Small intestine (tissue), 7 donors: ENCODE data around the gene NDUFS5. TPM values are rescaled to one million over a fixed set of nuclear protein-coding genes. Genes with fewer than 3 reads are reported as not detected.

Experiments used
- DNase-seq, 2 donors: peaks; one replicate each; pipeline versions ENCODE4 v3.0.0 to v3.0.0-alpha.2; 2013
- FAIRE-seq: peaks from 2 replicates; lab custom pipeline; 2012; peaks lifted over from hg19 to GRCh38; lab: Jason Lieb, UNC
- H3K27ac ChIP-seq, 3 donors: one replicate each; pipeline ENCODE4 v1.5.1; 2013; ENCODE audit warnings: low read length in 2 of 3, mild to moderate bottlenecking in 2 of 3, control low read depth in 1 of 3, inconsistent platforms in 1 of 3, low read depth in 1 of 3, moderate library complexity in 1 of 3
- H3K27me3 ChIP-seq, 3 donors: one replicate each; pipeline ENCODE4 v1.6.1; 2013; ENCODE audit warnings: low read length in 3 of 3, inconsistent platforms in 1 of 3; ENCODE audit not compliant: control insufficient read depth in 3 of 3, insufficient read depth in 3 of 3
- H3K36me3 ChIP-seq, 3 donors: one replicate each; pipeline ENCODE4 v1.6.1; 2013; ENCODE audit warnings: low read length in 3 of 3, inconsistent platforms in 1 of 3, low read depth in 1 of 3, mild to moderate bottlenecking in 1 of 3, moderate library complexity in 1 of 3; ENCODE audit not compliant: control insufficient read depth in 3 of 3, insufficient read depth in 2 of 3
- H3K4me1 ChIP-seq, 3 donors: one replicate each; pipeline ENCODE4 v1.6.1; 2013; ENCODE audit warnings: low read length in 2 of 3, inconsistent platforms in 1 of 3, low read depth in 1 of 3, mild to moderate bottlenecking in 1 of 3, moderate library complexity in 1 of 3; ENCODE audit not compliant: control insufficient read depth in 3 of 3, insufficient read depth in 2 of 3
- H3K4me3 ChIP-seq, 3 donors: one replicate each; pipeline ENCODE4 v1.5.1; 2013; ENCODE audit warnings: low read length in 3 of 3, control low read depth in 1 of 3, inconsistent platforms in 1 of 3, low read depth in 1 of 3, mild to moderate bottlenecking in 1 of 3, moderate library complexity in 1 of 3
- H3K9me3 ChIP-seq, 2 donors: one replicate each; pipeline ENCODE4 v1.6.1; 2013; ENCODE audit warnings: low read depth in 1 of 2, low read length in 1 of 2; ENCODE audit not compliant: control insufficient read depth in 2 of 2, insufficient read depth in 1 of 2
- WGBS, 3 donors: extraction: QIAGEN DNeasy Blood & Tissue Kit; methylation state at CpG; one replicate each; pipeline ENCODE4 v1.1.7; 2013; 5-methylcytosine and 5-hydroxymethylcytosine counted together
- polyA plus RNA-seq, 4 donors: library from polyadenylated mRNA; stranded (reverse) in 3 of 4; unstranded in 1 of 4; fragments of 200-250 nt in 3 of 4; fragments of 120-200 nt in 1 of 4; gene quantifications; one replicate each; pipeline versions ENCODE4 v1.2.1 to v1.2.3, GENCODE V29; 2013
- donor health status: healthy with polysubstance abuse.
- donor health status: control.
- donor health status: control.
- donor health status: Bipolar disorder and iron deficiency.
- donor health status: healthy.

The NDUFS5 gene
- polyA plus RNA-seq, 4 donors: 228 to 696 (median 523) TPM

DNA sequence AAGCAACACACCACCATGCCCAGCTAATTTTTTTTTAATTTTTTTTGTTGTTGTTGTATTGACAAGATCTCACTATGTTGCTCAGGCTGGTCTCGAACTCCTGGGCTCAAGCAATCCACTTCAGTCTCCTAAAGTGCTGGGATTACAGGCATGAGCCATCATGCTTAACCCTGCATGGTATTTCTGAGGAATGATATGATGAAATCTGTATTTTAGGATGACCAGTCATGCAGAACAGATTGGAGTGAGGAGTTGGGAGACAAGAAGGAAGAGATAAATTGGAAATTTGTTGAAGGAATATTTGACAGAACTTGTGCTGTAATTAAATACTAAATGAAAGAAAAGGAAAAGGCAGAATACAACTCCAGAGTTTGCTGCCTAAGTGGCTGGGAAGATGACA is 4.7 kb upstream of the NDUFS5 start:
- WGBS, 3 donors: 48 to 77% (median 65%) methylated on average over 1 of the region's 1 CpG
- Histone ChIP-seq H3K27me3 (no peaks in the 10 kb centered on the region), H3K36me3 (no peaks in the 10 kb centered on the region), H3K27ac (no peak overlapping the region), H3K9me3 (no peaks in the 10 kb centered on the region), H3K4me1 (peaks cover 0 to 4% (median 3%) of the 10 kb centered on the region in 3 donors), H3K4me3 (no peak overlapping the region)
- DNase-seq: no peak
- FAIRE-seq: no peak

DNA sequence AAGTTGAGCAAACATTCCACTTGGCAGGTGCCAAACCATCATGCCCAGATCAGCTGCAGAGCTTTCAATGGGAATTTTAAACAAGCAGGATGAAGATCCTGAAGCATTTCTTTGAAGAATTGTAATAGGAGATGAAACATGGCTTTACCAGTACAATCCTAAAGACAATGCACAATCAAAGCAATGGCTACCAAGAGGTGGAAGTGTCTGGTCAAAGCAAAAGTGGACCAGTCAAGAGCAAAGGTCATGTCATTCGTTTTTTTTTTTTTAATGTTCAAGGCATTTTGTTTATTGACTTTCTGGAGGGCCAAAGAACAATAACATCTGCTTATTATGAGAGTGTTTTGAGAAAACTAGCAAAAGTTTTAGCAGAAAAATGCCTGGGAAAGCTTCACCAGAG is 3.0 kb upstream of the NDUFS5 start:
- Histone ChIP-seq H3K9me3 (no peaks in the 10 kb centered on the region), H3K36me3 (peaks cover 0 to 2% (median 0%) of the 10 kb centered on the region in 3 donors), H3K27ac (no peak overlapping the region), H3K4me1 (peaks cover 0 to 4% (median 3%) of the 10 kb centered on the region in 3 donors), H3K27me3 (no peaks in the 10 kb centered on the region), H3K4me3 (no peak overlapping the region)
- FAIRE-seq: no peak
- DNase-seq: no peak
- WGBS, 3 donors: 29 to 59% (median 35%) methylated on average over 1 of the region's 1 CpG

DNA sequence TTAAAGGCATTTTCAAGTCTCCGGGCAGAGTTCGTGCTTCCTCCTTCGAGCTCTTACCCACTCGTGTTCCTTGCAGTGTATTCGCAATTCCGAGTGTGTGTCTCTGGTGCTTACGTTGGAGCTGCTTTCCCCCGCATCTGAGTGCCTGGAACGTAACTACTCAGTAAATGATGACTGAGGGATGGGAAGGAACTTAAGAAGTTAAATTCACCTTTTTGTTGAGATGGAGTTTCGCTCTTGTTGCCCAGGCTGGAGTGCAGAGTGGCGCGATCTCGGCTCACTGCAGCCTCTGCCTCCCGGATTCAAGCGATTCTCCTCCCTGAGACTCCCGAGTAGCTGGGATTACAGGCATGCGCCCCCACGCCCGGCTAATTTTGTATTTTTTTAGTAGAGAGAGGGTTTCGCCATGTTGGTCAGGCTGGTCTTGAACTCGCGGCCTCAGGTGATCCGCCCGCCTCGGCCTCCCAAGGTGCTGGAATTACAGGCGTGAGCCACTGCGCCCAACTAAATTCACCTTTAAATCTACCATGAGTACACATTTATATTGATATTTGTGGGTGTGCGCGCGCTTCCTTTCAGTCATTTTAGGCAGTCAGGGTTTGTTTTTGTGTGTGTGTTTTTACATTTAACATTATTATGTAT is 837 bp downstream of the NDUFS5 start:
- 21 to 28% (median 25%) methylated on average over 30 of the region's 30 CpGs for WGBS, 3 donors
- H3K36me3 ChIP-seq: peaks cover 2 to 29% (median 9%) of the 10 kb centered on the region in 3 donors
- no peaks in the 10 kb centered on the region for H3K9me3 ChIP-seq
- DNase-seq (peak in 1 of 2 donors; percentile 39), FAIRE-seq (no peak)
- peak overlapping the region; percentile 81 to 96 (median 90) for H3K27ac ChIP-seq
- H3K27me3 ChIP-seq: no peaks in the 10 kb centered on the region
- H3K4me3 ChIP-seq: peak overlapping the region; percentile 52 to 96 (median 70)
- peaks cover 0 to 4% (median 3%) of the 10 kb centered on the region in 3 donors for H3K4me1 ChIP-seq

DNA sequence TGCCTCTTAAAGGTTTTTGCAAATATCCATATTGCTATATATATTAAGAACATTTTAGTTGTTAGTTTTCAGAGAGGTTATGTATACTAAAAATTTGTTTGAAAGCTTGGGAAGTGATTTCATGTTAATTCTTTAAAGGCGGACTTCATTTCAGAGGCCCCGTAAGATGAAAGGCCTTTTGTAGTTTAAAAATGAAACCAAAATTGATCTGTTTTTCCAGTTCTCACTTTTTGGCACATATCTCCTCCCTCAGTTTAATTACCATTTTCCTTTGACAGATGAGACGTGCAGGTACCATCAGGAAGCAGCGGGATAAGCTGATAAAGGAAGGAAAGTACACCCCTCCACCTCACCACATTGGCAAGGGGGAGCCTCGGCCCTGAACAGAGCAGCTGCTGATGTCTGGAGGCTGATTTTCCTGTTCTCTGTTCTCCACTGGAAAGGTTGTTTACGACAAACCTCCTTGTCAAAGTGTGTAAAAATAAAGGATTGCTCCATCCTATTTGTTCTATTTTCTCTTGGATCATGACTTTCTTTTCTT is 8.0 kb downstream of the NDUFS5 start:
- Histone ChIP-seq H3K4me1 (no peaks in the 10 kb centered on the region), H3K27me3 (no peaks in the 10 kb centered on the region), H3K4me3 (no peak overlapping the region), H3K36me3 (peaks cover 9 to 60% (median 13%) of the 10 kb centered on the region in 3 donors), H3K9me3 (no peaks in the 10 kb centered on the region), H3K27ac (peak overlapping the region in 1 of 3 donors; percentile 72)
- WGBS, 3 donors: 52 to 64% (median 55%) methylated on average over 6 of the region's 6 CpGs
- DNase-seq (no peak), FAIRE-seq (no peak)

DNA sequence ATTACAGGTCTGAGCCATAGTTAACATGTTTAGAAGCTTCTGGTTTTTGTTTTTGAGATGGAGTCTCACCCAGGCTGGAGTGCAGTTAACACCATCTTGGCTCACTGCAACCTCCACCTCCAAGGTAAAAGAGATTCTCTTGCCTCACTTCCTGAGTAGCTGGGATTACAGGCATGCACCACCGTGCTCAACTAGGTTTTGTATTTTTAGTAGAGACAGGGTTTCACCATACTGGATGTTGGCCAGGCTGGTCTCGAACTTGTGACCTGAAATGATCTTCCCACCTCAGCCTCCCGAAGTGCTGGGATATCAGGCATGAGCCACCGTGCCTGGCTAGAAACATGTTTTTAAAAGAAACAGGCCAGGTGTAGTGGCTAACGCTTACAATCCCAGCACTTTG is 10.5 kb downstream of the NDUFS5 start:
- WGBS, 3 donors: 83 to 94% (median 89%) methylated on average over 5 of the region's 5 CpGs
- Histone ChIP-seq H3K4me1 (no peaks in the 10 kb centered on the region), H3K36me3 (peaks cover 5 to 47% (median 8%) of the 10 kb centered on the region in 3 donors), H3K4me3 (no peak overlapping the region), H3K9me3 (no peaks in the 10 kb centered on the region), H3K27me3 (no peaks in the 10 kb centered on the region), H3K27ac (no peak overlapping the region)
- no peak for DNase-seq
- FAIRE-seq: no peak

DNA sequence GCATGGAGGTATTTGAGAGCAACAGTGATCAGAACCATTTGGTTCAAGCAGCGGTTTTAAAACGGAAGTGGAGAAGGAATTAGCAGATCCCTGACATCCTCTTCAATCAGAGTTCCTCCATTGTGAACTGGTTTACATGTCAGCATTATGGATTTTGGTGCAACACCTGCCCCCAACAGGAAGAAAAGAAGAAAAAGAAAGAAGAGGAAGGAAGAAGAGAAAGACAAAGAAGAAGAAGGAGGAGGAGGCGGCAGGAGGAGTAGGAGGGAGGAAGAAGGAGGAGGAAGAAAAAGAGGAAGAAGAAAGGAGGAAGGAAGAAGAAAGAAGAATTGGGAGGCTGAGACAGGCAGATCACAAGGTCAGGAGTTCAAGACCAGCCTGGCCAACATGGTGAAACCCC is 17.4 kb downstream of the NDUFS5 start:
- Histone ChIP-seq H3K27ac (no peak overlapping the region), H3K27me3 (no peaks in the 10 kb centered on the region), H3K36me3 (peaks cover 2 to 33% (median 10%) of the 10 kb centered on the region in 3 donors), H3K4me1 (no peaks in the 10 kb centered on the region), H3K9me3 (no peaks in the 10 kb centered on the region), H3K4me3 (no peak overlapping the region)
- WGBS, 3 donors: 87 to 96% (median 95%) methylated on average over 3 of the region's 3 CpGs
- DNase-seq (no peak), FAIRE-seq (no peak)

DNA sequence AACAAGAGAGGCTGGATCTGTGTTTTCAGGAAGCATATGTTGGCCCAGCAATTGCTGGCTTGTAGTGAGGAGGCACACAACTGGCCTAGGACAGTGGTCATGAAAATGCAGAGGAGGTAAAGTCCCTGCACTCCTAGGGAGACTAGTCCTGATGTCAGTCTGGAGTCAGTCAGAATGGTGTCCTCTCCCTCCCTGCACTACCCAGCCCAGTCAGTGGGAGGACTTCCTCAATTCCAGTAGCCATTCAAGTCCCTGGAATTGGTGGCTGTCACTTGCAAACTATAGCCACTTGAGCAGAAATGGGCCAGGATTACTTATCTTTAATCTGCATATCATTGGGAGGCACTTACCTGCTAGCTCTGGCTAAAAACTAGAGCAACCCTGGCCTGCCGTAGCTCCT is 18.6 kb downstream of the NDUFS5 start:
- H3K27ac ChIP-seq: no peak overlapping the region
- peaks cover 2 to 29% (median 10%) of the 10 kb centered on the region in 3 donors for H3K36me3 ChIP-seq
- DNase-seq (no peak), FAIRE-seq (no peak)
- no peaks in the 10 kb centered on the region for H3K9me3 ChIP-seq
- H3K4me1 ChIP-seq: no peaks in the 10 kb centered on the region
- 92 to 95% (median 94%) methylated on average over 1 of the region's 1 CpG for WGBS, 3 donors
- no peak overlapping the region for H3K4me3 ChIP-seq
- no peaks in the 10 kb centered on the region for H3K27me3 ChIP-seq

DNA sequence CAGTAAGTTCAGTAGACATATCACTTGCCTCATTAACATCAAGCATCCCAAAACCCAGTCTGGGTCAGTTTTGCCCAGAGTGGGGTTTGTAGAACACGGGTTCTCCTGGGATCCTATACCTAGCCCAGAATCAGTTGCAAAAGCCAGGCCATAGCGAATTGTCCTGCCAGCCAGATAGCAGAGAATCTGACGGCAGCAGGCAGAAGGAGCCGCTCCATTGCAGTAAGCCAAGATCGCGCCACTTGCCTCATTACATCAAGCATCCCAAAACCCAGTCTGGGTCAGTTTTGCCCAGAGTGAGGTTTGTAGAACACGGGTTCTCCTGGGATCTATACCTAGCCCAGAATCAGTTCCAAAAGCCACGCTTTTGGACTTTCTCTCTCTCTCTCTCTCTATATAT is 19.1 kb downstream of the NDUFS5 start:
- Histone ChIP-seq H3K4me3 (no peak overlapping the region), H3K27me3 (no peaks in the 10 kb centered on the region), H3K27ac (no peak overlapping the region), H3K36me3 (peaks cover 2 to 29% (median 10%) of the 10 kb centered on the region in 3 donors), H3K9me3 (no peaks in the 10 kb centered on the region), H3K4me1 (no peaks in the 10 kb centered on the region)
- WGBS, 3 donors: 74 to 84% (median 77%) methylated on average over 8 of the region's 8 CpGs
- no peak for FAIRE-seq
- no peak for DNase-seq
